GM10248 (cell line): ENCODE results near the gene PARP1.

Experiments used
- CTCF ChIA-PET: fragments of 300-600 bp; sonication (Branson Sonifier 250); formaldehyde crosslinking; extraction: SDS; loops from one replicate; lab custom pipeline; 2021; ENCODE audit warnings: antibody characterized with exemption; lab: Yijun Ruan, JAX
- POLR2A ChIA-PET: fragments of 350-650 bp; sonication (Branson Sonifier 250); formaldehyde crosslinking; extraction: SDS; loops from one replicate; lab custom pipeline; 2020; ENCODE audit warnings: antibody characterized with exemption; lab: Yijun Ruan, JAX
- DNase-seq: peaks from one replicate; pipeline ENCODE4 v3.0.0; 2012; ENCODE audit errors: extremely low spot score
- TF ChIP-seq, protein P1 (sequence below): IDR thresholded peaks from 2 replicates; pipeline ENCODE4 v1.5.1; 2012; ENCODE audit warnings: mild to moderate bottlenecking, low read depth; ENCODE audit errors: extremely low read depth, missing control alignments, control extremely low read depth

The PARP1 gene

DNA sequence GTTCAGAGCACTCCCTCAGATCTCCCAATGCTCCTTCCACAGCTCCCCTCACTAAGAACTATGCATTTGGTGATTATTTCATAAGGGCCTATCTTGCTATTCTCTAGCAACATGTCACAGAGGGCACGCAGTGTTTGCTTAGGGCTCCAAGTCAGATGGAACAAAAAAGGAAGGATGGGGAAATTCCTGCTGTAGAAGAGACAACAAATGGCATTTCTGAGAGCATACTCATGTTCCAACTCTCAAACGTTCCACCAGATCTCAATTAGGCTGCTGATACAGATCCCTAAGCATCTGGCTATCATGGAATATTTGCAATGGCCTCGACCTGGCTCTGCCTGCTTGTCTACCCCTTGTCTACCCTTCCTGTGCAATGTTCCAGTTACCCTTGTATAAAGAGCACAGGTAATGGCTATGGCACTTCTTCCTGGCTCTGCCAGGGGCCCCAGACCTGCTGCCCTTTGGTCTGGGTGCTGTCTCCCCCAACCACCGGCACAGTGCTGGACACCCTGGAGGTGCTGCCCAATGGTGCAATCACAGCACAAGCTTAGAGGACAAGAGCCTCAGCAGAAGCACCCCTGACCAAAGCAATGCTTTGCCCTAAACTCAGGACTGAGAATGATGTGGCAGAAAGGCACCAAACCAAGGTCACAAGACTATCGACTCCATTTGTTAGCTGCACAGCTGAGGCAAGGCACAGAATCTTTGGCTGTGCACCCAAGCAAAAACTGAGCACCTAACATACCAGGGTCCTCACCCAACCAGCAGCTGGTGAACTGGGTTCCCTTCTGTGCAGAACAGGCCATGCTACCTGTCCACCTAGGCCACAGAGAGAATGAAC, 3.6 kb downstream of the PARP1 start:
- TF ChIP-seq, protein P1, sequence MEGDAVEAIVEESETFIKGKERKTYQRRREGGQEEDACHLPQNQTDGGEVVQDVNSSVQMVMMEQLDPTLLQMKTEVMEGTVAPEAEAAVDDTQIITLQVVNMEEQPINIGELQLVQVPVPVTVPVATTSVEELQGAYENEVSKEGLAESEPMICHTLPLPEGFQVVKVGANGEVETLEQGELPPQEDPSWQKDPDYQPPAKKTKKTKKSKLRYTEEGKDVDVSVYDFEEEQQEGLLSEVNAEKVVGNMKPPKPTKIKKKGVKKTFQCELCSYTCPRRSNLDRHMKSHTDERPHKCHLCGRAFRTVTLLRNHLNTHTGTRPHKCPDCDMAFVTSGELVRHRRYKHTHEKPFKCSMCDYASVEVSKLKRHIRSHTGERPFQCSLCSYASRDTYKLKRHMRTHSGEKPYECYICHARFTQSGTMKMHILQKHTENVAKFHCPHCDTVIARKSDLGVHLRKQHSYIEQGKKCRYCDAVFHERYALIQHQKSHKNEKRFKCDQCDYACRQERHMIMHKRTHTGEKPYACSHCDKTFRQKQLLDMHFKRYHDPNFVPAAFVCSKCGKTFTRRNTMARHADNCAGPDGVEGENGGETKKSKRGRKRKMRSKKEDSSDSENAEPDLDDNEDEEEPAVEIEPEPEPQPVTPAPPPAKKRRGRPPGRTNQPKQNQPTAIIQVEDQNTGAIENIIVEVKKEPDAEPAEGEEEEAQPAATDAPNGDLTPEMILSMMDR: no peak
- no peak for DNase-seq
- ChIA-PET POLR2A (interaction anchor here (0.5 kb wide), 1 partner anchor 43 kb away, joined by 4 read pairs; no protein-coding TSS in a partner anchor), CTCF (interaction anchor here (0.7 to 8.1 kb wide), 11 partner anchors 9 to 282 kb away, joined by 3 to 74 read pairs (median 6); no protein-coding TSS in a partner anchor)

DNA sequence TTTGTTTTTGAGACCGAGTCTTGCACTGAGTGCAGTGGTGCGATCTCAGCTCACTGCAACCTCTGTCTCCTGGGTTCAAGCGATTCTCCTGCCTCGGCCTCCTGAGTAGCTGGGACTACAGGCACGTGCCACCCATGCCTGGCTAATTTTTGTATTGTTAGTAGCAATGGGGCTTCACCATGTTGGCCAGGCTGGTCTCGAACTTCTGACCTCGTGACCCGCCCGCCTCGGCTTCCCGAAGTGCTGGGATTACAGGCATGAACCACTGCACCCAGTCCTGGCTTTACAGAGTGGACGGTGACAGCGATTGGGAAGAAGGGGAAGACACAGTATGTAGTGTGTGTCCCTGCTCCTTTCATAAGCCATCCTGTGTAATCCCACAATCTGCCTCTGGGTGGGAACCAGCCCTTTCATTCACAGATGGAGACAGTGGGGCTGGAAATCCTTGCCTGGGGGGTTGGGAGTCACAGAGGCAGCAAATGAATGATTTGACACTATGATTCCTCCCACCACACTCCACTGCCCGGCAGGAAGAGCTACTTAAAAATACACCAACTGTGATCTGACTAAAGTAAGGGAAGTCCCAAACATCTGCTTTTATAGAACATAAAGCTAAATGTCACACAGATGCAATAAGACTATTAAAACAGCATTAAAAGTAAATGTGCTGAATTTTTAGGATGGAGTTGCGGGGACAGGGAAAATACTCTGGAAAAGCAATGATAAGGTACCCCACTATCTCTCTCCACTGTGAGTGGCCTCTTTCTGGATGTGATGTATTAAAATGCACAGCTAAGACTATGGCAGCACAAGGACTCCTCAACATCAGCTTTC, 4.5 kb downstream of the PARP1 start:
- TF ChIP-seq, protein P1: peak; percentile 14
- DNase-seq: peak; percentile 31
- POLR2A ChIA-PET: interaction anchor here (0.5 kb wide), 2 partner anchors 42 to 295 kb away, joined by 3 to 4 read pairs; no protein-coding TSS in a partner anchor
- CTCF ChIA-PET: interaction anchor here (0.7 to 8.1 kb wide), 8 partner anchors 10 to 97 kb away, joined by 3 to 74 read pairs (median 6); no protein-coding TSS in a partner anchor

GRCh38 chr1:226402739-226403165, 5.1 kb downstream of the PARP1 start:
- CTCF ChIA-PET: interaction anchor here (1.4 to 8.1 kb wide), 3 partner anchors 11 to 35 kb away, joined by 4 to 74 read pairs (median 43); no protein-coding TSS in a partner anchor
- TF ChIP-seq, protein P1: no peak
- DNase-seq: no peak
- POLR2A ChIA-PET: no interaction called here

DNA sequence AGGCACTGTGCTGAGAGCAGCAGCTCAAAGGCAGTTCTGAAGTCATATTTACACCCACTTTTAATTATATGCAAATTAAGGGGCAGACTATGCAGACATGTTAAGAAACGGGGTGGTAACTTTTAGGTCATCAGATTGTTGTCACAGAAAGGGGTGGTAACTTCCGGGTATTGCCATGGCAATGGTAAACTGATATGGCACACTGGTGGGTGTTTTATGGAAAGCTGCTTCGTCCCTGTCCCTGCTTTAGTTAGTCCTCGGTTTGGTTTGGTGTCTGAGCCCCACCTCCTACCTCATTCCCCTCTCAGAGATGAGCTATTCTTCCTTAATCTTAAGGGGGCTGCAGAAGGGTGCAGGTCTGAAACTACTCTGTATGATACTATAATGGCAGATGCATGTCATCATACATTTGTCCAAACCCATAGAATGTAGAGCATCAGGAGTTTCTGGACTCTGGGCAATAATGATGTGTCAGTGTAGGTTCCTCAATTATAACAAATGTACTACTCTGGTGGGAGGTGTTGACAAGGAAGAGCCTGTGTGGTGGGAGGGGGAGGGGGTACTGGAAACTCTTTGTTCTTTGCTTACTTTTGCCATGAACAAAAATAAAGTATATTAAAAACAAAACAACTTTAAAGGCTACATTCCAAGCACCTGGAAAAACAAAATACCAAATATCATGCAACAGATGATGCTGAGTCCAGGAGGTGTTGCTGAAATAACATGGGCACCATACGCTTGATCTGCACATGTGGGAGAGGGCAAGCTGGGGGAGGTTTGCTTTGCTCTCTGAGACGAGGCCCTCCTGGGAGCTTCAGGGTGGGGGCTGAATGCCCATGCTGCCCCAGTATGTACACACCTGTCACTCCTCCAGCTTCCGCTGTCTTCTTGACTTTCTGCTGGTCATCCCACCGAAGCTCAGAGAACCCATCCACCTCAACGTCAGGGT, 6.3 kb downstream of the PARP1 start:
- TF ChIP-seq, protein P1: no peak
- ChIA-PET POLR2A (no interaction called here), CTCF (interaction anchor here (1.4 to 8.1 kb wide), 4 partner anchors 10 to 41 kb away, joined by 3 to 74 read pairs (median 4); no protein-coding TSS in a partner anchor)
- DNase-seq: no peak

DNA sequence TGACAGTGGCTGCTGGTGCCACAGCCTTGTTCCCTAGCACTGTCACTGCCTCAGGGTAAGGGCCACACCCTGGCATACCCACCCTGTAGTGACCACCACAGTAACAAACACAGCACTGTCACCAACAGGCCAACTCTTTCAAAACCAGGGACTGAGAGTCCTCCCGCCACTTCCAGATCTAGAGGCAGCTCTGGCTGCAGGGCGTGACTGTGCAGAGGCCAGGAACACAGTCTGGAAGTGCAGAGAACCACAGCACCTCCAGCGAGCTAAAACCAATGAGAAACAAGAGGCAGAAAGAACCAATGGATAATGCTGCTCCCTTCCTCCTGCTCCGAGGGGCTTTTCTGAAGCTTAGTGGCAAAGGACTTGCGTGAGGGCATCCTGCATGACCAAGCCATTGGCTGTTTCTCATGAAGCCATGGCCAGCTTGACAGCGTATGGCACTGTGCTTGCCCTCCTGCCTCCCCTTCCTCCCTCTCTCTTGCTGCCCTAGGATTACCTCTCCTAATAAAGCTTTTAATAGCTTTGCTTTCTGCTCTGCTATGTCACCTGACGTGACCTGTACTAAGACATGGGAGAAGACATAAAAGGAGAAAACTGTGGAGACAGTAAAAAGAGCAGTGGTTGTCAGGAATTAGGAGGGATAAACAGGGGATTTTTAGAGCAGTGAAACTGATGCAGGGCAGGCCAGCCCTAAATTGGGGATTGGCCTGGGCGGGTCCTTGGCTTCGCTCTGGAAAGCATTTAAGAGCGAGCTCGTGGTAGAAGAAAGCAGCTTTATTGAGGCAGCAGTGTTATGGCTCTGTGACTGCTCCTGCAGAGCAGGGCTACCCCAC, 7.2 kb downstream of the PARP1 start:
- CTCF ChIA-PET: interaction anchor here (0.8 to 8.1 kb wide), 4 partner anchors 7 to 40 kb away, joined by 3 to 74 read pairs (median 4); partner anchors contain the start of gene PARP1
- TF ChIP-seq, protein P1: no peak
- POLR2A ChIA-PET: no interaction called here
- DNase-seq: no peak
